Renal cortical epithelial cell (primary cell): ENCODE measurements around the gene TMEM86A. TPM values are rescaled to one million over a fixed set of nuclear protein-coding genes. Genes with fewer than 3 reads are reported as not detected.

Experiments
- DNase-seq: peaks from one replicate; pipeline ENCODE4 v3.0.0-alpha.2; 2011; ENCODE audit warnings: low read depth
- total RNA-seq: library from RNA; depleted of rRNA; stranded (reverse); fragments of >200 nt; gene quantifications from 2 replicates; pipeline ENCODE4 v1.2.3, GENCODE V29; 2014

TMEM86A gene
- total RNA-seq, 1 donor from 2014 or later = 18.8 TPM

GRCh38 chr11:18726040-18726439 lies 27.5 kb downstream of the TMEM86A start, which contains the start of gene IGSF22:
Gene IGSF22, minus strand, starts transcription at chr11:18726188. Its CDS starts 1,952 bp downstream, at chr11:18724236.
- DNase-seq = no peak

GRCh38 chr11:18727479-18728236 lies 29.1 kb downstream of the TMEM86A start:
- DNase-seq = peak; percentile 19

GRCh38 chr11:18728658-18729057 lies 30.1 kb downstream of the TMEM86A start:
- DNase-seq = no peak

- no peak for DNase-seq
These were observed 30.8 kb downstream of the TMEM86A start for GRCh38 chr11:18729426-18729825.

GRCh38 chr11:18730020-18730419 lies 31.4 kb downstream of the TMEM86A start:
- no peak for DNase-seq

GRCh38 chr11:18731441-18731840 lies 32.9 kb downstream of the TMEM86A start:
- no peak for DNase-seq

- DNase-seq = peak; percentile 27
These were observed 33.6 kb downstream of the TMEM86A start for GRCh38 chr11:18731949-18732821.

- DNase-seq = no peak
These were observed 34.6 kb downstream of the TMEM86A start for GRCh38 chr11:18733202-18733601.

- DNase-seq = no peak
These were observed 38.1 kb downstream of the TMEM86A start for GRCh38 chr11:18736590-18737148.

- no peak for DNase-seq
These were observed 39.1 kb downstream of the TMEM86A start for GRCh38 chr11:18737642-18738041.

GRCh38 chr11:18739685-18740084 lies 41.1 kb downstream of the TMEM86A start:
- no peak for DNase-seq

- DNase-seq = no peak
These were observed 43.2 kb downstream of the TMEM86A start for GRCh38 chr11:18741783-18742182.

GRCh38 chr11:18743365-18743764 lies 44.8 kb downstream of the TMEM86A start:
- DNase-seq = no peak

GRCh38 chr11:18743900-18744514 lies 45.4 kb downstream of the TMEM86A start:
- no peak for DNase-seq

- no peak for DNase-seq
These were observed 46.7 kb downstream of the TMEM86A start for GRCh38 chr11:18745251-18745650.

GRCh38 chr11:18748766-18749365 lies 50.3 kb downstream of the TMEM86A start:
- peak; percentile 29 for DNase-seq

GRCh38 chr11:18749681-18750319 lies 51.2 kb downstream of the TMEM86A start:
- peak; percentile 80 for DNase-seq

- DNase-seq = no peak
These were observed 52.4 kb downstream of the TMEM86A start for GRCh38 chr11:18750944-18751343.

GRCh38 chr11:18752502-18752901 lies 53.9 kb downstream of the TMEM86A start:
- no peak for DNase-seq

GRCh38 chr11:18754308-18754707 lies 55.7 kb downstream of the TMEM86A start:
- peak; percentile 47 for DNase-seq
